Neural cell (in vitro differentiated cells): ENCODE results near the gene FAM229A. TPM values are rescaled to one million over a fixed set of nuclear protein-coding genes. Genes with fewer than 3 reads are reported as not detected.

Experiments used
- H2AFZ ChIP-seq: fragments of 200-600, 300-800 bp; sonication (generic), shearing (Covaris generic); 2 replicates; pipeline ENCODE4 v1.6.0; 2014; ENCODE audit warnings: low read depth, mild to moderate bottlenecking, antibody characterized with exemption, low read length, moderate library complexity
- H3F3A ChIP-seq: fragments of 200-600 bp; shearing (Covaris generic); 2 replicates; pipeline ENCODE4 v1.6.1; 2016; ENCODE audit warnings: mild to moderate bottlenecking, moderate library complexity, mixed read lengths, antibody characterized with exemption, low read length; ENCODE audit not compliant: insufficient read depth, poor library complexity, severe bottlenecking
- H3K27ac ChIP-seq: fragments of 200-600, 300-800 bp; sonication (generic), shearing (Covaris generic); 2 replicates; pipeline ENCODE4 v1.5.1; 2014; ENCODE audit warnings: mild to moderate bottlenecking, low read length, moderate library complexity
- H3K27me3 ChIP-seq: fragments of 300-800, 200-600 bp; sonication (generic), shearing (Covaris generic); 2 replicates; pipeline ENCODE4 v1.6.0; 2014; ENCODE audit warnings: mild to moderate bottlenecking, low read depth, low read length, moderate library complexity; ENCODE audit not compliant: insufficient read depth
- H3K36me3 ChIP-seq: fragments of 300-800, 200-600 bp; sonication (generic), shearing (Covaris generic); 2 replicates; pipeline ENCODE4 v1.5.1; 2014; ENCODE audit warnings: mild to moderate bottlenecking, antibody characterized with exemption, low read length, moderate library complexity; ENCODE audit not compliant: insufficient read depth
- H3K4me2 ChIP-seq: fragments of 300-800, 200-600 bp; sonication (generic), shearing (Covaris generic); 2 replicates; pipeline ENCODE4 v1.6.0; 2014; ENCODE audit warnings: mild to moderate bottlenecking, low read length
- H3K4me3 ChIP-seq: fragments of 300-800, 200-600 bp; sonication (generic), shearing (Covaris generic); 2 replicates; pipeline ENCODE4 v1.5.1; 2014; ENCODE audit warnings: mild to moderate bottlenecking, low read length, moderate library complexity
- H3K79me2 ChIP-seq: fragments of 200-600 bp; shearing (Covaris generic); replicated peaks from 2 replicates; pipeline ENCODE4 v1.6.0; 2014; ENCODE audit warnings: mild to moderate bottlenecking, low read length, moderate library complexity; ENCODE audit not compliant: insufficient read depth
- H3K9ac ChIP-seq: fragments of 300-800, 200-600 bp; sonication (generic), shearing (Covaris generic); 2 replicates; pipeline ENCODE4 v1.6.1; 2016; ENCODE audit warnings: mild to moderate bottlenecking, low read length, mixed read lengths
- H3K9me2 ChIP-seq: fragments of 200-600 bp; shearing (Covaris generic); 2 replicates; pipeline ENCODE4 v1.6.1; 2016; ENCODE audit warnings: mild to moderate bottlenecking, low read length, mixed read lengths; ENCODE audit not compliant: insufficient read depth
- H3K9me3 ChIP-seq: fragments of 200-600, 300-800 bp; sonication (generic), shearing (Covaris generic); 2 replicates; pipeline ENCODE4 v1.6.1; 2016; ENCODE audit warnings: mild to moderate bottlenecking, mixed run types, low read length, moderate library complexity, mixed read lengths
- H4K20me1 ChIP-seq: fragments of 200-600 bp; shearing (Covaris generic); 2 replicates; pipeline ENCODE4 v1.6.1; 2016; ENCODE audit warnings: mild to moderate bottlenecking, mixed run types; ENCODE audit not compliant: insufficient read depth
- CTCF ChIP-seq: fragments of 450-650 bp; IDR thresholded peaks from 2 replicates; pipeline ENCODE4 v1.5.1; 2014; ENCODE audit warnings: antibody characterized with exemption, mild to moderate bottlenecking, moderate library complexity; ENCODE audit not compliant: poor library complexity, severe bottlenecking
- EP300 ChIP-seq: fragments of 450-650 bp; conservative IDR thresholded peaks from 2 replicates; pipeline ENCODE4 v1.6.1; 2014; ENCODE audit warnings: antibody characterized with exemption, mild to moderate bottlenecking, moderate library complexity; ENCODE audit not compliant: poor library complexity, severe bottlenecking
- EZH2 ChIP-seq: fragments of 200-600, 300-800 bp; shearing (Covaris generic), sonication (generic); IDR thresholded peaks from 2 replicates; pipeline ENCODE4 v1.6.1; 2014; ENCODE audit warnings: antibody characterized with exemption, low read length, borderline replicate concordance, mild to moderate bottlenecking; ENCODE audit not compliant: insufficient read depth, poor library complexity, severe bottlenecking
- MXI1 ChIP-seq: fragments of 450-650 bp; conservative IDR thresholded peaks from 2 replicates; pipeline ENCODE4 v1.6.1; 2014; ENCODE audit warnings: antibody characterized with exemption, mild to moderate bottlenecking; ENCODE audit not compliant: poor library complexity, severe bottlenecking
- POLR2AphosphoS5 ChIP-seq: IDR thresholded peaks from 2 replicates; pipeline ENCODE4 v1.6.1; 2012
- RAD21 ChIP-seq: fragments of 450-650 bp; conservative IDR thresholded peaks from 2 replicates; pipeline ENCODE4 v1.6.1; 2014; ENCODE audit warnings: antibody characterized with exemption, mild to moderate bottlenecking, moderate library complexity
- SMC3 ChIP-seq: fragments of 450-650 bp; conservative IDR thresholded peaks from 2 replicates; pipeline ENCODE4 v1.6.1; 2014; ENCODE audit warnings: antibody characterized with exemption, mild to moderate bottlenecking, moderate library complexity; ENCODE audit not compliant: poor library complexity
- TAF1 ChIP-seq: IDR thresholded peaks from 2 replicates; pipeline ENCODE4 v1.6.1; 2012; ENCODE audit warnings: low read depth
- polyA plus RNA-seq: library from polyadenylated mRNA; depleted of rRNA; stranded (reverse); fragments of >200 nt; gene quantifications from 2 replicates; pipeline ENCODE4 v1.2.3, GENCODE V29; 2014
- TF ChIP-seq, protein P1 (sequence below): IDR thresholded peaks from 2 replicates; pipeline ENCODE4 v1.6.1; 2012; ENCODE audit warnings: borderline replicate concordance

The FAM229A gene
- polyA plus RNA-seq, 1 donor from 2014 or later, result 6.1 TPM

DNA sequence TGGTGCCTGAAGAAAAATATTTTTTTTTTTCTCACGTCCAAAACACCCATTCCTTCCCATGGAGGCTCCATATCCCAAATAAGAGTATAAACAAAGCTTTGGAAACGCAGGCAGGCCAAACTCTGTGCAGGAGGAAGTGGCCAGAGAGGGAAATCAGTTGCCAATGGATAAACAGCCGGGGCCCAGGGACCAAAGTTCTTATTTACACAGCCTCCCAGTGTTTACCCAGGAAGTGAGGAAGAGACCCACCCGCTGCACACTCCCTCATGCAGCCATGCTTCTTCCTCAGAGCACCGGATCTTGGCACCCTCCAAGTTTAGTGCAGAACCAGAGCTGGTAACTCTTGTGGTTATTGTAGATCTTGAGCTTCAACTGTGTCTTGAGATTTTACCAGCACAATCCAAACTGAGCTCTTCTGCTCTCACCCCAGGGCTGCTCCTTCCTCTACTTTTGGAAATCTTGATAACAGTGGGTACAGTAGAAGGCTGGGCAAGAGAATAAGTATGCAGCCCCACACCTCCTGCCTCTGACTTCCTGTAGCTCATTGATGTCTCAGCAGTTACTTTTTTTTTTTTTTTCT lies 40.5 kb downstream of the FAM229A start:
- no peaks in the 10 kb centered on the region for H3K27me3 ChIP-seq
- H3K79me2 ChIP-seq, result no peaks in the 10 kb centered on the region

DNA sequence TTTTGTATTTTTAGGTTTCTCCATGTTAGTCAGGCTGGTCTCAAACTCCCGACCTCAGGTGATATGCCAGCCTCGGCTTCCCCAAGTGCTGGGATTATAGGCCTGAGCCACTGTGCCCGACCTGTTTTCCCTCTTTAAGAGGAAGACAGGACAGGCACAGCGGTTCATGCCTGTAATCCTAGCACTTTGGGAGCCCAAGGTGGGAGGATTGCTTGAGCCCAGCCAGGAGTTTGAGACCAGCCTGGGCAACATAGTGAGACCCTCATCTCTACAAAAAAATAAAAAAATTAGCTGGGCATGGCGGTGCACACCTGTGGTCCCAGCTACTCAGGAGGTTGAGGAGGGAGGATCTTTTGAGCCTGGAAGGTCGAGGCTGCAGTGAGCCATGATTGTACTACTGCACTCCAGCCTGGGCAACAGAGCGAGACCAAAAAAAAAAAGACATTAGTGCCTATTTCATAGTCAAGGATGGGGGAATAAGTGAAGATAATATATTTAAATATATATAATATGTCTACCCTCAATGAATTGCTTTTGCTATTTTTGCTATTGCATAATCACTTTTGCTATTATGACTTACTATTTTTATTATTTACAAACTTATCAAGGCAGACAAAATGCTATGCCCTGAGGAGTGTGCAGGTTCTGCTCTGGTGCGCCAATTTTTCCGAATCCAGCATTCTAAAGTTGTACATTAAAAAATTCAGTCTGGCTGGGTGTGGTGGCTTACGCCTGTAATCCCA lies 44.0 kb downstream of the FAM229A start:
- Histone ChIP-seq H4K20me1 (no peaks in the 10 kb centered on the region), H3K9ac (no peak overlapping the region), H3K27me3 (no peaks in the 10 kb centered on the region), H3K4me3 (no peak overlapping the region), H3K9me2 (no peaks in the 10 kb centered on the region), H3K4me2 (no peak overlapping the region), H3K27ac (no peak overlapping the region), H3F3A (no peaks in the 10 kb centered on the region), H3K36me3 (no peaks in the 10 kb centered on the region), H2AFZ (no peak overlapping the region), H3K79me2 (no peaks in the 10 kb centered on the region), H3K9me3 (no peaks in the 10 kb centered on the region)
- no peak for TF ChIP-seq TAF1
- TF ChIP-seq MXI1, result no peak
- no peak for TF ChIP-seq CTCF
- no peak for TF ChIP-seq EP300
- no peak for TF ChIP-seq POLR2AphosphoS5
- no peak for TF ChIP-seq SMC3
- TF ChIP-seq RAD21, result no peak

More for the DNA sequence above, 40.5 kb downstream of the FAM229A start:
- no peak overlapping the region for H3K9ac ChIP-seq
- H4K20me1 ChIP-seq, result no peaks in the 10 kb centered on the region
- no peak overlapping the region for H3K4me3 ChIP-seq
- H3K36me3 ChIP-seq, result no peaks in the 10 kb centered on the region
- H3K9me3 ChIP-seq, result no peaks in the 10 kb centered on the region
- no peak for TF ChIP-seq TAF1
- TF ChIP-seq, protein P1, sequence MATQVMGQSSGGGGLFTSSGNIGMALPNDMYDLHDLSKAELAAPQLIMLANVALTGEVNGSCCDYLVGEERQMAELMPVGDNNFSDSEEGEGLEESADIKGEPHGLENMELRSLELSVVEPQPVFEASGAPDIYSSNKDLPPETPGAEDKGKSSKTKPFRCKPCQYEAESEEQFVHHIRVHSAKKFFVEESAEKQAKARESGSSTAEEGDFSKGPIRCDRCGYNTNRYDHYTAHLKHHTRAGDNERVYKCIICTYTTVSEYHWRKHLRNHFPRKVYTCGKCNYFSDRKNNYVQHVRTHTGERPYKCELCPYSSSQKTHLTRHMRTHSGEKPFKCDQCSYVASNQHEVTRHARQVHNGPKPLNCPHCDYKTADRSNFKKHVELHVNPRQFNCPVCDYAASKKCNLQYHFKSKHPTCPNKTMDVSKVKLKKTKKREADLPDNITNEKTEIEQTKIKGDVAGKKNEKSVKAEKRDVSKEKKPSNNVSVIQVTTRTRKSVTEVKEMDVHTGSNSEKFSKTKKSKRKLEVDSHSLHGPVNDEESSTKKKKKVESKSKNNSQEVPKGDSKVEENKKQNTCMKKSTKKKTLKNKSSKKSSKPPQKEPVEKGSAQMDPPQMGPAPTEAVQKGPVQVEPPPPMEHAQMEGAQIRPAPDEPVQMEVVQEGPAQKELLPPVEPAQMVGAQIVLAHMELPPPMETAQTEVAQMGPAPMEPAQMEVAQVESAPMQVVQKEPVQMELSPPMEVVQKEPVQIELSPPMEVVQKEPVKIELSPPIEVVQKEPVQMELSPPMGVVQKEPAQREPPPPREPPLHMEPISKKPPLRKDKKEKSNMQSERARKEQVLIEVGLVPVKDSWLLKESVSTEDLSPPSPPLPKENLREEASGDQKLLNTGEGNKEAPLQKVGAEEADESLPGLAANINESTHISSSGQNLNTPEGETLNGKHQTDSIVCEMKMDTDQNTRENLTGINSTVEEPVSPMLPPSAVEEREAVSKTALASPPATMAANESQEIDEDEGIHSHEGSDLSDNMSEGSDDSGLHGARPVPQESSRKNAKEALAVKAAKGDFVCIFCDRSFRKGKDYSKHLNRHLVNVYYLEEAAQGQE, result no peak
- no peak for TF ChIP-seq RAD21
- no peak for TF ChIP-seq EZH2
- TF ChIP-seq SMC3, result no peak
- no peak for TF ChIP-seq EP300
- TF ChIP-seq CTCF, result no peak
- no peak for TF ChIP-seq POLR2AphosphoS5
- no peak for TF ChIP-seq MXI1
- H3K9me2 ChIP-seq, result no peaks in the 10 kb centered on the region
- no peak overlapping the region for H3K4me2 ChIP-seq
- no peak overlapping the region for H2AFZ ChIP-seq
- H3F3A ChIP-seq, result no peaks in the 10 kb centered on the region
- H3K27ac ChIP-seq, result no peak overlapping the region
